Skeletal muscle satellite cell (primary cell): ENCODE data around the gene KRT14.

Experiments
- H3K27me3 ChIP-seq: 2 replicates; pipeline ENCODE4 v1.7.0; 2013; ENCODE audit warnings: low read length; ENCODE audit not compliant: control insufficient read depth, insufficient read depth
- H3K36me3 ChIP-seq: 2 replicates; pipeline ENCODE4 v1.7.0; 2013; ENCODE audit warnings: mild to moderate bottlenecking, control low read depth, low read length; ENCODE audit not compliant: insufficient read depth
- H3K4me1 ChIP-seq: 2 replicates; pipeline ENCODE4 v1.7.0; 2013; ENCODE audit warnings: low read length; ENCODE audit not compliant: control insufficient read depth, insufficient read depth
- H3K4me2 ChIP-seq: 2 replicates; pipeline ENCODE4 v1.7.0; 2013; ENCODE audit warnings: mild to moderate bottlenecking, low read length
- H3K4me3 ChIP-seq: 2 replicates; pipeline ENCODE4 v1.7.0; 2013; ENCODE audit warnings: low read length
- H3K9ac ChIP-seq: 2 replicates; pipeline ENCODE4 v1.7.0; 2013; ENCODE audit warnings: mild to moderate bottlenecking, low read depth, low read length, moderate library complexity
- H3K9me3 ChIP-seq: replicated peaks from 2 replicates; pipeline ENCODE4 v1.7.0; 2013; ENCODE audit warnings: mild to moderate bottlenecking, control low read depth, low read length

Gene KRT14

GRCh38 chr17:41561554-41561953 lies 25.1 kb downstream of the KRT14 start:
- Histone ChIP-seq H3K4me3 (no peak overlapping the region), H3K27me3 (peaks cover 65% of the 10 kb centered on the region), H3K4me2 (no peak overlapping the region)

GRCh38 chr17:41559548-41559947 lies 27.1 kb downstream of the KRT14 start:
- H3K4me2 ChIP-seq: no peak overlapping the region
- H3K4me3 ChIP-seq: no peak overlapping the region
- H3K36me3 ChIP-seq: no peaks in the 10 kb centered on the region
- no peak overlapping the region for H3K9ac ChIP-seq
- no peaks in the 10 kb centered on the region for H3K9me3 ChIP-seq
- H3K4me1 ChIP-seq: no peaks in the 10 kb centered on the region
- peaks cover 65% of the 10 kb centered on the region for H3K27me3 ChIP-seq

More at GRCh38 chr17:41561554-41561953, 25.1 kb downstream of the KRT14 start:
- no peaks in the 10 kb centered on the region for H3K4me1 ChIP-seq
- no peaks in the 10 kb centered on the region for H3K9me3 ChIP-seq
- no peaks in the 10 kb centered on the region for H3K36me3 ChIP-seq
- H3K9ac ChIP-seq: no peak overlapping the region

GRCh38 chr17:41556931-41557330 lies 29.8 kb downstream of the KRT14 start:
- Histone ChIP-seq H3K9me3 (no peaks in the 10 kb centered on the region), H3K4me2 (no peak overlapping the region), H3K9ac (no peak overlapping the region), H3K4me3 (no peak overlapping the region), H3K27me3 (peaks cover 59% of the 10 kb centered on the region), H3K36me3 (no peaks in the 10 kb centered on the region), H3K4me1 (no peaks in the 10 kb centered on the region)

- Histone ChIP-seq H3K4me1 (no peaks in the 10 kb centered on the region), H3K9ac (no peak overlapping the region), H3K4me3 (no peak overlapping the region), H3K36me3 (no peaks in the 10 kb centered on the region), H3K4me2 (no peak overlapping the region), H3K9me3 (no peaks in the 10 kb centered on the region), H3K27me3 (peaks cover 58% of the 10 kb centered on the region)
Observed at GRCh38 chr17:41556306-41556705, 30.4 kb downstream of the KRT14 start.

GRCh38 chr17:41555105-41555887 lies 31.4 kb downstream of the KRT14 start:
- Histone ChIP-seq H3K27me3 (peaks cover 49% of the 10 kb centered on the region), H3K9ac (no peak overlapping the region), H3K9me3 (no peaks in the 10 kb centered on the region), H3K4me1 (no peaks in the 10 kb centered on the region), H3K36me3 (no peaks in the 10 kb centered on the region), H3K4me3 (no peak overlapping the region), H3K4me2 (no peak overlapping the region)

- Histone ChIP-seq H3K4me3 (no peak overlapping the region), H3K4me1 (peaks cover 6% of the 10 kb centered on the region), H3K36me3 (no peaks in the 10 kb centered on the region), H3K9ac (no peak overlapping the region), H3K9me3 (no peaks in the 10 kb centered on the region), H3K4me2 (no peak overlapping the region), H3K27me3 (peaks cover 46% of the 10 kb centered on the region)
Observed at GRCh38 chr17:41553987-41554680, 32.6 kb downstream of the KRT14 start.

GRCh38 chr17:41553176-41553575 lies 33.5 kb downstream of the KRT14 start:
- Histone ChIP-seq H3K4me1 (peaks cover 16% of the 10 kb centered on the region), H3K36me3 (no peaks in the 10 kb centered on the region), H3K9me3 (no peaks in the 10 kb centered on the region), H3K4me3 (no peak overlapping the region), H3K4me2 (no peak overlapping the region), H3K9ac (no peak overlapping the region), H3K27me3 (peaks cover 40% of the 10 kb centered on the region)

GRCh38 chr17:41552455-41552854 lies 34.2 kb downstream of the KRT14 start:
- Histone ChIP-seq H3K4me1 (peaks cover 21% of the 10 kb centered on the region), H3K36me3 (no peaks in the 10 kb centered on the region), H3K9ac (no peak overlapping the region), H3K4me3 (no peak overlapping the region), H3K4me2 (no peak overlapping the region), H3K27me3 (peaks cover 33% of the 10 kb centered on the region), H3K9me3 (no peaks in the 10 kb centered on the region)

- Histone ChIP-seq H3K4me1 (peaks cover 26% of the 10 kb centered on the region), H3K4me2 (no peak overlapping the region), H3K9ac (no peak overlapping the region), H3K27me3 (peaks cover 22% of the 10 kb centered on the region), H3K36me3 (no peaks in the 10 kb centered on the region), H3K9me3 (no peaks in the 10 kb centered on the region), H3K4me3 (no peak overlapping the region)
Observed at GRCh38 chr17:41551365-41551764, 35.3 kb downstream of the KRT14 start.

- no peaks in the 10 kb centered on the region for H3K36me3 ChIP-seq
- peak overlapping the region; percentile 5 for H3K9ac ChIP-seq
- no peaks in the 10 kb centered on the region for H3K9me3 ChIP-seq
- H3K4me2 ChIP-seq: no peak overlapping the region
- H3K27me3 ChIP-seq: peaks cover 8% of the 10 kb centered on the region
- no peak overlapping the region for H3K4me3 ChIP-seq
- peaks cover 26% of the 10 kb centered on the region for H3K4me1 ChIP-seq
Observed at GRCh38 chr17:41549596-41550039, 37.1 kb downstream of the KRT14 start.

GRCh38 chr17:41548844-41549595 lies 37.7 kb downstream of the KRT14 start:
- Histone ChIP-seq H3K4me1 (peaks cover 26% of the 10 kb centered on the region), H3K4me2 (peak overlapping the region; percentile 71), H3K36me3 (no peaks in the 10 kb centered on the region), H3K27me3 (peaks cover 5% of the 10 kb centered on the region), H3K9me3 (no peaks in the 10 kb centered on the region), H3K4me3 (no peak overlapping the region), H3K9ac (peak overlapping the region; percentile 73)
